Mesothelial cell of epicardium (in vitro differentiated cells): ENCODE data around the gene CFAP221. TPM values are rescaled to one million over a fixed set of nuclear protein-coding genes. Genes with fewer than 3 reads are reported as not detected.

Experiments
- DNase-seq, 2 experiments: peaks; one replicate each; pipeline ENCODE4 v3.0.0; 2021; ENCODE audit warnings: low spot score in 2 of 2; ENCODE audit not compliant: unreplicated experiment in 2 of 2
- H3K27ac Mint-ChIP-seq: 2 replicates; pipeline ENCODE4 v1.8.0; 2021; ENCODE audit warnings: mixed read lengths
- H3K27me3 Mint-ChIP-seq: 2 replicates; pipeline ENCODE4 v1.8.0; 2021; ENCODE audit warnings: low read depth, mixed read lengths
- H3K36me3 Mint-ChIP-seq: 2 replicates; pipeline ENCODE4 v1.8.0; 2021; ENCODE audit warnings: mixed read lengths
- H3K4me1 Mint-ChIP-seq: 2 replicates; pipeline ENCODE4 v1.8.0; 2021; ENCODE audit warnings: mixed read lengths
- H3K4me3 Mint-ChIP-seq: 2 replicates; pipeline ENCODE4 v1.8.0; 2021; ENCODE audit warnings: mild to moderate bottlenecking, moderate library complexity, mixed read lengths
- H3K9me3 Mint-ChIP-seq: 2 replicates; pipeline ENCODE4 v1.8.0; 2021; ENCODE audit warnings: mixed read lengths
- total RNA-seq: library from RNA; stranded (reverse); gene quantifications from 3 replicates; pipeline ENCODE4 v1.2.1, GENCODE V29; 2021
- TF ChIP-seq, protein P1 (sequence below): fragments of 200-600 bp; sonication (generic); IDR thresholded peaks from one replicate; pipeline ENCODE4 v1.5.0; 2021; ENCODE audit warnings: antibody characterized with exemption; ENCODE audit not compliant: unreplicated experiment

CFAP221 gene
- total RNA-seq, 1 donor from 2014 or later, result 4.6 TPM

DNA sequence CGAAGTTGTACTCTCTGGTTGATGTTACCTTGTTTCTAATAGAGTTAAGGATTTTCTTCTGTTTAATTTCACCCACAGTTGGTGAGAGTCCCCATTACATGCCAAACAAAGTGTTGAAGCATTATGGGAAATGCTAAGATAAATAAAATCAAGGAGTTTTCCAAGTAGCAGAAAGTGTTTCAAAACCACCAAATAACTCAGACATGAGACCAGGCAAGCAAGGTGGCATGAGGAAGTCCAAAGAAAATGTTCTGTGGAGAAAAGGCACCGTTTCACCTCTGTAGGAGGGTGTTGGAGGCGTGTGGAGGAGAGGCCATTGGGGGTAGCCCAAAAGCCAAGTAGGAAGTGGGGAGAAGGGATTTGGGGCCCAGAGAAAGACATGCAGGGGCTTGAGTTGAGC, 8.7 kb downstream of the CFAP221 start:
- Mint-ChIP-seq H3K27ac (no peak overlapping the region), H3K9me3 (peaks cover 4% of the 10 kb centered on the region), H3K4me1 (peaks cover 8% of the 10 kb centered on the region), H3K36me3 (no peaks in the 10 kb centered on the region), H3K27me3 (peaks cover 1% of the 10 kb centered on the region), H3K4me3 (no peak overlapping the region)
- TF ChIP-seq, protein P1, sequence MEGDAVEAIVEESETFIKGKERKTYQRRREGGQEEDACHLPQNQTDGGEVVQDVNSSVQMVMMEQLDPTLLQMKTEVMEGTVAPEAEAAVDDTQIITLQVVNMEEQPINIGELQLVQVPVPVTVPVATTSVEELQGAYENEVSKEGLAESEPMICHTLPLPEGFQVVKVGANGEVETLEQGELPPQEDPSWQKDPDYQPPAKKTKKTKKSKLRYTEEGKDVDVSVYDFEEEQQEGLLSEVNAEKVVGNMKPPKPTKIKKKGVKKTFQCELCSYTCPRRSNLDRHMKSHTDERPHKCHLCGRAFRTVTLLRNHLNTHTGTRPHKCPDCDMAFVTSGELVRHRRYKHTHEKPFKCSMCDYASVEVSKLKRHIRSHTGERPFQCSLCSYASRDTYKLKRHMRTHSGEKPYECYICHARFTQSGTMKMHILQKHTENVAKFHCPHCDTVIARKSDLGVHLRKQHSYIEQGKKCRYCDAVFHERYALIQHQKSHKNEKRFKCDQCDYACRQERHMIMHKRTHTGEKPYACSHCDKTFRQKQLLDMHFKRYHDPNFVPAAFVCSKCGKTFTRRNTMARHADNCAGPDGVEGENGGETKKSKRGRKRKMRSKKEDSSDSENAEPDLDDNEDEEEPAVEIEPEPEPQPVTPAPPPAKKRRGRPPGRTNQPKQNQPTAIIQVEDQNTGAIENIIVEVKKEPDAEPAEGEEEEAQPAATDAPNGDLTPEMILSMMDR, result no peak
- no peak for DNase-seq

DNA sequence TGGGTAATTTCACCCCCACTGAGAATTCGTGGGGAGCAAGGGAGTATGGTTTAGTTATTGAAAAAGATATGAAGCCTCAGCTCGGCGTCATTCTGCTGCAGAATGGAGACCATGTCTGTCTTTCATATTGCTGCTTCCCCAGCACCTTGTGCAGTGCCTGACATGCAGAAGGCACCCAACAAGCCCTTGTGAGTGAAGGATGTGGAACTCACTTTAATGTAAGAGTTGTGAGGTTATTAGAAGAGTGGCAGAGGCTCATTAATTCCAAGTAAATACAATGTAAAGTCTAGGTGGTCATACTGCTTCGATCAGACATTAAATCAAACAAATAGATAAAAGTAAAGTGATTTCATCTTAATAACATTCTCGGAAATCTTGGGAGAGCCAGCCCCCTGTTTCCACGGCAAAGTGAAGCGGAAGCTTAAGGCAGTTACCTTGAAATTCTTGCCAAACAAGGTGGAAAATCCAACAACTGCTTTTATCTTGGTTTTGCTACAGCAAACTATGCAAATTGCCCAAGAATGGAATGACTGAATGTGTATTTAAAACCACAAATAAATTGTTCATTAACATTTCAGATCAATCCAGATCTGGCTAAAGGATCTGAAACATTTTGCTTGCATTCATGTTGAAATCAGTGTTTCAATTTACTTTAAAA, 9.6 kb downstream of the CFAP221 start:
- peaks cover 3% of the 10 kb centered on the region for H3K4me1 Mint-ChIP-seq
- no peak for DNase-seq
- no peak overlapping the region for H3K27ac Mint-ChIP-seq
- TF ChIP-seq, protein P1, result no peak
- H3K4me3 Mint-ChIP-seq, result no peak overlapping the region
- H3K27me3 Mint-ChIP-seq, result peaks cover 1% of the 10 kb centered on the region
- H3K9me3 Mint-ChIP-seq, result peaks cover 4% of the 10 kb centered on the region
- H3K36me3 Mint-ChIP-seq, result no peaks in the 10 kb centered on the region

DNA sequence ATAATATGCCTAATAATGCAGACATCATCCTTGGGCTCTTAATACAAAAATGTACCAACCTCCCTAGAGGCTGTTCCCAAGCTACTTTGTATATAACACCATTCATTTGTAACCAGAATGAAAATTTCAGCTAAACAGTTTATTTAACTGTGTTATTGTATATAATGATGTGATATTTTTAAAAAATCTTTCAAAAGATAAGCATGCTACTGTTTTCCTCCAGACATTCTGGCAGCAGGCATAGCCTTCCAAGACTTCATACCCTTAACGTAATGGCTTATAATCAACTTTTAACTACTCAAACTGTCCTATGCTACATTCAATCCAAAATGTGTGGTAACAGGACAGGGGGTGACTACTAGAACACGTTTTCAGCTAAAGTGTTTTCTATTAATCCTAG, 21.2 kb downstream of the CFAP221 start:
- Mint-ChIP-seq H3K9me3 (peaks cover 27% of the 10 kb centered on the region), H3K4me3 (no peak overlapping the region), H3K36me3 (peaks cover 17% of the 10 kb centered on the region), H3K27me3 (no peaks in the 10 kb centered on the region), H3K4me1 (peaks cover 5% of the 10 kb centered on the region), H3K27ac (no peak overlapping the region)
- DNase-seq, result no peak
- TF ChIP-seq, protein P1, result no peak

DNA sequence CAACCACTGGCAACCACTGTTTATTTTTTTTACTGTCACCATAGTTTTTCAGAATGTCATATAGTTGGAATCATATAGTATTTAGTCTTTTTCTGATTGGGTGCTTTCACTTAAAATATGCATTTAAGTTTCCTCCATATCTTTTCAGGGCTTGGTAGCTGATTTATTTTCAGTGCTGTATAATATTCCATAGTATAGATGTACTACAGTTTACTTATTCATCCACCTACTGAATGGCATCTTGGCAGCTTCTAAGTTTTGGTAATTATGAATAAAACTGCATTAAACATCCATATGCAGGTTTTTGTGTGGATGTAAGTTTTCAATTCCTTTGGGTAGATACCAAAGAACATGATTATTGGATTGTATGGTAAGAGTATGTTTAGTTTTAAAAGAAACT, 23.0 kb downstream of the CFAP221 start:
- Mint-ChIP-seq H3K9me3 (peaks cover 28% of the 10 kb centered on the region), H3K36me3 (peaks cover 17% of the 10 kb centered on the region), H3K27me3 (no peaks in the 10 kb centered on the region), H3K4me1 (no peaks in the 10 kb centered on the region), H3K4me3 (no peak overlapping the region), H3K27ac (no peak overlapping the region)
- no peak for DNase-seq
- TF ChIP-seq, protein P1, result no peak

DNA sequence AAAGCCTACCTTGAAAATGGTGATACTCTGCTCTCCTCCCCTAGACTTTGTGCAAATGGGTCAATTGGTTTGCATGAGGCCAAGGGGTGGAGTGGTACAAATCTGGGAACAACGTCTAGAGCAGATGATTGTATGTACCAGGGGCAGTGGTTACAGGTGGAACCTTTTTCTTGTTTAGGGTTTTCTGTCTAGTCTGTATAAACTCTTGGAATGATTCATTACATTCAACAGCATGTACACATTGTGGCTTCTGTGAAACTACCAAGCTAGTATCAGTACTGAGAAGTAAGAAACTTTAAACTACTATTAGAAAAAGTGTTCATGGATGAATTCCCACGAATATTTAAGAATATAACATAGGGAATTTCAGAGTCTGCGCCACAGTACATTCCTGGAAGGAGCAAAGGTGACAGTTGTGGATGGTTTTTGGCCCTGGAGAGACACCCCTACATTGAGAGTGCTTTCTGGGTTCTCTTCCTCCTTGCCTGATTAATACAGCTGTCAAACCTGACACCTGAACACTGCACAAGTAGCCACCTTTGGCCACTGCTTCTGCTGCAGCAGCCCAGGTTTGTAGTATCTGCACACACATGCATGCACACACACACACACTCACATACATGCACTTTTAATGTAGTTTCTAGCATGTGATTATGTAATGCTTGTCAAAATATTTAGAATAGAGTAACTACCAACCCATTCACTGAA, 30.0 kb downstream of the CFAP221 start:
- H3K4me1 Mint-ChIP-seq, result peaks cover 19% of the 10 kb centered on the region
- peaks cover 17% of the 10 kb centered on the region for H3K9me3 Mint-ChIP-seq
- DNase-seq, result no peak
- H3K27me3 Mint-ChIP-seq, result peaks cover 7% of the 10 kb centered on the region
- H3K4me3 Mint-ChIP-seq, result no peak overlapping the region
- peaks cover 7% of the 10 kb centered on the region for H3K36me3 Mint-ChIP-seq
- no peak overlapping the region for H3K27ac Mint-ChIP-seq
- TF ChIP-seq, protein P1, result no peak
